Embryonic facial prominence (tissue), 1 donor: ENCODE results near the gene OR1E1.
"Not testable (repeated sequence)": the region's sequence is repeated elsewhere in the genome, so short reads cannot be mapped to it uniquely, and the experiment has no call there.

Experiments used
- DNase-seq: peaks from one replicate; pipeline ENCODE4 v3.0.0-alpha.2; 2016; ENCODE audit errors: extremely low spot score

Gene OR1E1

DNA sequence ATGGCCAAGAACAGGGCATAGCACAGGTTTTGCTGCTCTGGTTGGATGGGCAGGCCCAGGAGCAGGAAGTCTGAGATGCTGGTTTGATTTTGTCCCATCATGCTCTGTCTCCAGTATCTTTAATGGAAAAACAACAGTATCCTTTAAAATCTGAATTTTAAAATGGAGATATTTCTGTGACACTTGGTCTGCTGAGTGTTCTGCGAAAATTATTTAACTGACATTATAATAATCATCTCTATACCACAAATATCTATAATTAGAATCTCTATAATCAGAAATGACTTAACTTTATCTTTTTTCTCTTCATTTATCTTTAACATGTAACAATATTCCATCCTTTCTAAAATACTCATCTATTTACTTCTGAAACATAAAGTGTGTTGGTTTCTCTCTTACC lies at the start of gene OR1E1:
Gene OR1E1 (minus strand): TSS at position 101 of the 400 bp plus-strand sequence. CDS start 0 bp downstream, at position 101.
- no peak for DNase-seq

DNA sequence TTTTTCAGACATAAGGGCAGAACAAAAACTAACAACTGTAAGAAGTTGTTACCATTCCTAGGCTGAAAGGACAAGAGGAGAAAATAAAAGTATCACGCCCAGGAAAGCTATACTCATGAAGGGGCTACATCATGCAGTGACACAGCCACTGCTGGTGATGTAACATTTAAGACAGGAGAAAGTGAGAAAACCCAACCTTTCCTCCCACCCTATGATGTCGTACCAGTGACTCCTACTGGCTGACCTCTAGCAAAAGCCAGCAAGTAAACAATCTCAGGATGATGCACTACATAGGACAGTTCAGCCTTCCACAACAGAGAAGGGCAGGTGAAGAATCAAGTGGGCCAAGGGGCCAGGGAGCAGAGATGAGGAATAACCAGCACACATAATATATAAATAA lies 49.4 kb upstream of the OR1E1 start:
- no peak for DNase-seq

GRCh38 chr17:3440451-3440850 lies 42.2 kb upstream of the OR1E1 start:
- DNase-seq: no peak

GRCh38 chr17:3438368-3438767 lies 40.2 kb upstream of the OR1E1 start:
- no peak for DNase-seq

GRCh38 chr17:3433741-3434140 lies 35.5 kb upstream of the OR1E1 start, which contains the start of gene OR1E2:
Gene OR1E2 (minus strand): TSS chr17:3433841. CDS start chr17:3433841, 0 bp downstream.
- DNase-seq: no peak

- DNase-seq: not testable (repeated sequence)
These were observed 35.0 kb upstream of the OR1E1 start for GRCh38 chr17:3433215-3433614.

GRCh38 chr17:3418222-3418621 lies 20.0 kb upstream of the OR1E1 start:
- DNase-seq: no peak

DNA sequence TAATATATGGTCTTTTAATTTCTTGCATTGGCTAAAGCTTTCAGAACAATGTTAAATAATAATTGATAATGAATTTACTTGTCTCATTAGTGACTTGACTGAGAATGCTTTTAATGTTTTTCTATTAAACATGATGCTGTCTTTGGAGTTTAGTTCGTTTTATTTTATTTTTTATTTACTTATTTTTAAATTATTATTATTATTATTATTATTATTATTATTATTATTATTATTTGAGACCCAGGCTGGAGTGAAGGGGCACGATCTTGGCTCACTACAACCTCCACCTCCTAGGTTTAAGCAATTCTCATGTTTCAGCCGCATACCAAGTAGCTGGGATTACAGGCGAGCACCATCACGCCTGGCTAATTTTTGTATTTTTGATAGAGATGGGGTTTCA lies 17.4 kb upstream of the OR1E1 start:
- no peak for DNase-seq

DNA sequence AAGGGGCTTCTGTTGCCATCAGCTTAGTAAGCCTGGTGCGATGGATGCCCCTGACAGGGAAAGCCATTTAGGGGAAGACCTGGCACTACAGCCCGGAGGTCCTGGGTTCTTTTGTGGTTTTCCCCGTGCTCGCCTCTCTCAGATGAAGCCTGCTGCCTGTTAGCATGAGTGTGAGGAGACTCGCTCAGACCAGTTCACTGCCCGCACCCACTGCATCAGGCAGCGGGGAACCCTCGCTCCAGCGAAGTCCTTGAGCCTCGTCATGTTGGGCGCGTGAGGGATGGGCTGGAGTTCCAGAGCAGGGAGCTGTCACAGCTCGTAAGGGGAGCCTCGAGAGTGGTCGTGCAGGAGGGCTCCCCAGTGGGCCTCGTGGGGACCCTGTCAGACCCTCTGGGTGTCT lies 14.0 kb upstream of the OR1E1 start:
- DNase-seq: not testable (repeated sequence)

DNA sequence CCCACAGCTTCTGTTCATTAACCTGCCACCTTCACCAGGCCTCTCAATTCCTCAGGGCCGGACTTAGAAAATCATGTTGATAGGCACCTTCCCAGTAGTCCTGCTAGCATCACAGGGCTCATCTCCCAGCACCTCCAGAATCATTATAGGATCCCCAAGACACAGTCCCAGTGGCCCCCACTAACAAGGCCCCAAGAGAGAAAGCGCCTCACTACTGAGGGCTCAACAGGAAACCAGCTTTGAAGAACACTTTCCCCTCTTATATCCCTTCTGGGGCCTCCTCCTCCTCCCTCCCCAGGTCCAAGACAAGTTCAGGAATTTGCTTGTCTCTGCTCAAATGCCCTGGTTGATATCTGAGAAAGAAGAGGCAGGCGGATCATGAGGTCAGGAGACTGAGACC lies 12.9 kb upstream of the OR1E1 start, which contains the start of gene OR3A3:
Gene OR3A3 (plus strand): TSS at position 301 of the 400 bp plus-strand sequence.
- DNase-seq: no peak

DNA sequence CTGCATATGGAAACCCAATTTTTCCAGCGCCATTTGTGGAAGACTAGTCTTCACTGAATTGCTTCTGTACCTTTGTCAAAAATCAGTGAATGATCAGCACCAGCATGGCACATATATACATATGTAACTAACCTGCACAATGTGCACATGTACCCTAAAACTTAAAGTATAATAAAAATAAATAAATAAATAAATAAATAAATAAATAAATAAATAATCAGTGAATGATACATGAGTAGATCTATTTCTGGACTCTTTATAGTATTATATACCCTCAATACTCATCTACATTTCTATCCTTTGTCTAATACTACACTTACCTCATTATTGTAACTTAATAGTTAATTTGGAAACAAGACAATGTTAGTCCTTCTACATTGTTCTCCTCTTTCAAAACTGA lies 5.6 kb upstream of the OR1E1 start:
- not testable (repeated sequence) for DNase-seq

DNA sequence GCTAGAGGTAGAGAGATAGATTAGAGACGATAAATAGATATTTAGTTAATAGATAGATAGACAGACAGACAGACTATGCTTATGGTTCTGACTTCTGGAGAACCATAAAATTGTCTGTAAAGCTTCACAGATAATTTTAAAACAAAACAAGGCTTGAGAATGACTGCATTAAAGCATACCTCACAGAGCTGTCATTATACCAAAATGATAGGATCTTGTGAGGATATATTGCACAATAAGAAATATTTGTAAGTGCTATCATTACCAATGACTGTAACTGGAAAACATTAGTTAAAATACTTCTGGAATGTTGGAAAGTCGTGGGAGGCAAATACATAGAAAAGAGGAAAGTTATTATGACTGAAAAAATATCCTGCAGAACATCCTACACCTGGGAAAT lies 3.6 kb upstream of the OR1E1 start:
- DNase-seq: no peak

DNA sequence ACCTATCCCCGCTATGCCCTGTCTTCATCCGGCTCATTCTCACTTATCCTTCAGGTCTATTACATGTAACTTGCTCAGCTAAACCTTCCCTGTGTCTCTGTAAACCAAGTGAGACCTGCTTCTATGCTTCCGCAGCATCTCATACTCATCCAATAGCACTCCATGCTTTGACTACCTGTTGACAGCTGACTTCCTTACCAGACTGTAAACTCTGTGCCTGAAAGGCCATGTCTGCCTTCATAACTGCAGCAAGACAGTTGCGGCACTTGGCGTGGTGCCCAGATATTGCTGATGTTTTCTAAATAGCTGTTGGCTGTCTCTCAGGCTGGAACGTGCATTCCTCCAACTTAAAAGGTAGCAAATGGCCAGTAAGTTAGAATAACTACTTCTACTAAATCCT lies 1.8 kb upstream of the OR1E1 start:
- no peak for DNase-seq

DNA sequence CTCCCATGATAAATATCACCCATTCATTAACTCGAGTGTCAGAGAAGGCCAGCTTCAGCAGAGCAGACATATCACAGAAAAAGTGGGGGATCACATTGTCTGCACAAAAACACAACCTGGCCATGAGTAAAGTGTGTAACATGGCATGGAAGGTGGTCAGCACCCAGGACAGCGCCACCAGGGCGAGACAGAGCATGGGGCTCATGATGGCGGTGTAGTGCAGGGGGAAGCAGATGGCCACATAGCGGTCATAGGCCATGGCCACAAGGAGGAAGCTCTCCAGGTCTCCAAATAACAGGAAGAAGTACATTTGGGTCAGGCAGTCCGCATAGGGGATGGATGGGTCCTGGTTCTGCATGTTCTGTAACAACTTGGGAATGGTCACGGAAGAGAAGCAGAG lies 409 bp downstream of the OR1E1 start:
- not testable (repeated sequence) for DNase-seq

GRCh38 chr17:3389791-3390190 lies 8.4 kb downstream of the OR1E1 start:
- no peak for DNase-seq

DNA sequence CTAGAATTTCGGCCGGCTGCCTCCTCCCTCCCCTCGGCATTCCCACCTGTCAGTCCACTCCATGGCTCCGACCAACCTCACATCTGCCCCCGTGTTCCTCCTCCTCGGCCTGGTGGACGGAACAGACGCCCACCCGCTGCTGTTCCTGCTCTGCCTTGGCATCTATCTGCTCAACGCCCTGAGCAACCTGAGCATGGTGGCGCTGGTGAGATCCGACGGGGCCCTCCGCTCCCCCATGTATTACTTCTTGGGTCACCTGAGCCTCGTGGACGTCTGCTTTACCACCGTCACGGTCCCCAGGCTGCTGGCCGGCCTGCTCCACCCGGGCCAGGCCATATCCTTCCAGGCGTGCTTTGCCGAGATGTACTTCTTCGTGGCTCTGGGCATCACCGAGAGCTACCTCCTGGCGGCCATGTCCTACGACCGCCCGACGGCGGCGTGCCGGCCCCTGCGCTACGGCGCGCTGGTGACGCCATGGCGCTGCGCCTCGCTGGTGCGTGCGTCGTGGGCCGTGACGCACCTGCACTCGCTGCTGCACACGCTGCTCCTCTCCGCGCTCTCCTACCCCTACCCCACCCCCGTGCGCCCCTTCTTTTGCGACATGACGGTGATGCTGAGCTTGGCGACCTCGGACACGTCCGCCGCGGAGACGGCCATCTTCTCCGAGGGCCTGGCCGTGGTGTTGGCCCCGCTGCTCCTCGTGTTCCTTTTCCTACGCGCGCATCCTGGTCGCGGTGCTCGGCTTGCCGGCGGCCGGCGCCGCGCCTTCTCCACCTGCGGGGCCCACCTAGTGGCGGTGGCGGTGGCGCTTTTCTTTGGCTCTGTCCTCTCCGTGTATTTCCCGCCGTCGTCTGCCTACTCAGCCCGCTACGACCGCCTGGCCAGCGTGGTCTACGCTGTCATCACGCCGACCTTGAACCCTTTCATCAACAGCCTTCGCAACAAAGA lies 12.1 kb downstream of the OR1E1 start, which contains the start of gene OR3A2:
Gene OR3A2 (minus strand): TSS at position 440 of the 948 bp plus-strand sequence.
- no peak for DNase-seq

DNA sequence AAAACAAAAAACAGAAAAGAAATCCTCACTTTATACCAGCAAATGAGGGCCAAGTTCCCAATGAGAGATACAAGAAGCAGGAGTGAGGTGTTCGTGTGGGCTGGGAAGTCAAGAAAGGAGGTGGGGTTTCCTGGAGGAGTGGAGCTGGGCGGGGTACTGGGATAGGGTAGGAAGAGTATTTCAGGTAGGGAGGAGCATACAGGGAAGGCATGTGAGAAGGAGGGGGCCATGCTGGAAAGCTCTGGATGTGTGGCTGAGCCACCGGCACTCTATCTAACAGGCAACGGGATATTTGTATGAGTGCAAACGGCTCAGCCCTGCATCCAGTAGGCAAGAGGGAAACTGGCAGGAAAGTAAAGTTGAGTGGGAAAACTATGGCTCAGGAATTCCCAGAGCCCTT lies 16.3 kb downstream of the OR1E1 start:
- DNase-seq: no peak

DNA sequence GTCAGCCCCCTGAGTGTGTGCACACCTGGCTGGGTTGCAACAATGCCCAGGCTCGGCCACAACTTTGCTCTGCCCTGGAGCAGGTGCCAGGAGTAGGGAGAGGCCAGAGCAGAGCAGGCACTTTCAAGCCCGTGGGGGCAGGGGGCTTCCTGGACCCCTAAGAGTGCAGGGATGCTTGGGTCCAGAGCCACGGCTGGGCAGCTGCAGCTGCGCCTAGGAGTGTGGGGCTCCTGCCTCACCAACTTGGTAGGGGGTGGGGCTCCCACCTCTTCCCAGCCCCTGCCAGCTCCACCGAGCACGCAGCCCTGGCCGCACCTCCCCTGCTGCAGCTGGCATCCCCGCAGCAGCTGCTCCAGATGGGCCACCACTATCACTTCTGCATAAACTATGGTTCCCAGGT lies 19.9 kb downstream of the OR1E1 start:
- DNase-seq: no peak

DNA sequence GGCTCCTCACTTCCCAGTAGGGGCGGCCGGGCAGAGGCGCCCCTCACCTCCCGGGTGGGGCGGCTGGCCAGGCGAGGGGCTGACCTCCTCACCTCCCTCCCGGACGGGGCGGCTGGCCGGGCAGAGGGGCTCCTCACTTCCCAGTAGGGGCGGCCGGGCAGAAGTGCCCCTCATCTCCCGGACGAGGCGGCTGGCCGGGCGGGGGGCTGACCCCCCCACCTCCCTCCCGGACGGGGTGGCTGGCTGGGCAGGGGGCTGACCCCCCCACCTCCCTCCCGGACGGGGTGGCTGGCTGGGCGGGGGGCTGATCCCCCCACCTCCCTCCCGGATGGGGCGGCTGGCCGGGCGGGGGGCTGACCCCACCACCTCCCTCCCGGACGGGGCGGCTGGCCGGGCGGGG lies 27.0 kb downstream of the OR1E1 start:
- not testable (repeated sequence) for DNase-seq
